ENCODE data around the gene MED25. TPM values are rescaled to one million over a fixed set of nuclear protein-coding genes. Genes with fewer than 3 reads are reported as not detected.

MED25 gene
- total RNA-seq, 3 donors from 2014 or later (not counting 1 experiment from before 2014, with no cell fraction given), result 64.2 to 132 (median 69.5) TPM

GRCh38 chr19:49864890-49865289 lies 46.8 kb downstream of the MED25 start:
- H3K4me3 ChIP-seq (ENCODE audit: low read length), result no peak overlapping the region

GRCh38 chr19:49866933-49867782 lies 49.1 kb downstream of the MED25 start, which contains the start of gene PNKP:
PNKP (minus strand) TSS chr19:49867576; CDS start chr19:49867204, 372 bp downstream.
- peak; percentile 81 to 94 for DNase-seq
- H3K27ac Mint-ChIP-seq, result no peak within 1 kb of the TSS
- H3K9me3 ChIP-seq (ENCODE audit: control insufficient read depth, insufficient read depth, low read length), result no peaks in the 10 kb centered on the region
- intact Hi-C loops (cut with micrococcal nuclease), result loop anchor here (1.0 to 5.0 kb wide), 4 partner anchors 14 to 190 kb away; partner anchors contain the start of genes AP2A1 and PRMT1
- H3K4me1 ChIP-seq (ENCODE audit: control insufficient read depth, insufficient read depth, low read length), result peaks cover 51% of the 10 kb centered on the region
- peaks cover 25% of the 10 kb centered on the region for H3K36me3 ChIP-seq (ENCODE audit: control insufficient read depth, insufficient read depth, low read length)
- no peaks in the 10 kb centered on the region for H3K36me3 Mint-ChIP-seq
- H3K27me3 Mint-ChIP-seq (ENCODE audit: low read depth in 2 of 2), result no peaks in the 10 kb centered on the region
- H3K4me3 ChIP-seq (ENCODE audit: low read length), result peak within 1 kb of the TSS; percentile 81
- TF ChIP-seq, protein P1, sequence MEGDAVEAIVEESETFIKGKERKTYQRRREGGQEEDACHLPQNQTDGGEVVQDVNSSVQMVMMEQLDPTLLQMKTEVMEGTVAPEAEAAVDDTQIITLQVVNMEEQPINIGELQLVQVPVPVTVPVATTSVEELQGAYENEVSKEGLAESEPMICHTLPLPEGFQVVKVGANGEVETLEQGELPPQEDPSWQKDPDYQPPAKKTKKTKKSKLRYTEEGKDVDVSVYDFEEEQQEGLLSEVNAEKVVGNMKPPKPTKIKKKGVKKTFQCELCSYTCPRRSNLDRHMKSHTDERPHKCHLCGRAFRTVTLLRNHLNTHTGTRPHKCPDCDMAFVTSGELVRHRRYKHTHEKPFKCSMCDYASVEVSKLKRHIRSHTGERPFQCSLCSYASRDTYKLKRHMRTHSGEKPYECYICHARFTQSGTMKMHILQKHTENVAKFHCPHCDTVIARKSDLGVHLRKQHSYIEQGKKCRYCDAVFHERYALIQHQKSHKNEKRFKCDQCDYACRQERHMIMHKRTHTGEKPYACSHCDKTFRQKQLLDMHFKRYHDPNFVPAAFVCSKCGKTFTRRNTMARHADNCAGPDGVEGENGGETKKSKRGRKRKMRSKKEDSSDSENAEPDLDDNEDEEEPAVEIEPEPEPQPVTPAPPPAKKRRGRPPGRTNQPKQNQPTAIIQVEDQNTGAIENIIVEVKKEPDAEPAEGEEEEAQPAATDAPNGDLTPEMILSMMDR (IDR thresholded peaks at IDR 0.05), result no peak
- H3K9me3 Mint-ChIP-seq, result no peaks in the 10 kb centered on the region
- no peaks in the 10 kb centered on the region for H3K27me3 ChIP-seq (ENCODE audit: control insufficient read depth, insufficient read depth, low read length)
- H3K4me3 Mint-ChIP-seq, result peak within 1 kb of the TSS; percentile 99
- under 1% methylated on average over 65 of the region's 65 CpGs for WGBS (ENCODE audit: insufficient coverage)
- peak; percentile 53 to 74 (median 60) for ATAC-seq
- peaks cover 20 to 27% of the 10 kb centered on the region in 2 donors for H3K4me1 Mint-ChIP-seq
- peak within 1 kb of the TSS; percentile 98 for H3K27ac ChIP-seq (ENCODE audit: low read length)

More at GRCh38 chr19:49864890-49865289, 46.8 kb downstream of the MED25 start:
- Histone ChIP-seq H3K27ac (ENCODE audit: low read length) (no peak overlapping the region), H3K36me3 (ENCODE audit: control insufficient read depth, insufficient read depth, low read length) (peaks cover 35% of the 10 kb centered on the region), H3K9me3 (ENCODE audit: control insufficient read depth, insufficient read depth, low read length) (no peaks in the 10 kb centered on the region), H3K4me1 (ENCODE audit: control insufficient read depth, insufficient read depth, low read length) (peaks cover 40% of the 10 kb centered on the region), H3K27me3 (ENCODE audit: control insufficient read depth, insufficient read depth, low read length) (no peaks in the 10 kb centered on the region)
- 94% methylated on average over 13 of the region's 13 CpGs for WGBS (ENCODE audit: insufficient coverage)
- Mint-ChIP-seq H3K4me3 (no peak overlapping the region), H3K4me1 (peaks cover 14 to 20% of the 10 kb centered on the region in 2 donors), H3K27me3 (ENCODE audit: low read depth in 2 of 2) (no peaks in the 10 kb centered on the region), H3K27ac (no peak overlapping the region), H3K9me3 (no peaks in the 10 kb centered on the region), H3K36me3 (no peaks in the 10 kb centered on the region)
- intact Hi-C loops (cut with micrococcal nuclease), result loop anchor here (5.0 kb wide), 2 partner anchors 98 to 188 kb away; partner anchors contain the start of genes AP2A1 and PRMT1
- DNase-seq, result no peak
- no peak for ATAC-seq
- TF ChIP-seq, protein P1 (IDR thresholded peaks at IDR 0.05), result no peak

GRCh38 chr19:49869009-49869483 lies 51.0 kb downstream of the MED25 start:
- H3K9me3 Mint-ChIP-seq, result no peaks in the 10 kb centered on the region
- intact Hi-C loops (cut with micrococcal nuclease), result loop anchor here (1.0 to 5.0 kb wide), 3 partner anchors 8 to 192 kb away; partner anchors contain the start of genes AKT1S1, AP2A1, PRMT1 and TBC1D17
- peaks cover 20 to 22% of the 10 kb centered on the region in 2 donors for H3K4me1 Mint-ChIP-seq
- peaks cover 51% of the 10 kb centered on the region for H3K4me1 ChIP-seq (ENCODE audit: control insufficient read depth, insufficient read depth, low read length)
- H3K36me3 Mint-ChIP-seq, result no peaks in the 10 kb centered on the region
- H3K27me3 Mint-ChIP-seq (ENCODE audit: low read depth in 2 of 2), result no peaks in the 10 kb centered on the region
- H3K27ac Mint-ChIP-seq, result no peak overlapping the region
- H3K36me3 ChIP-seq (ENCODE audit: control insufficient read depth, insufficient read depth, low read length), result peaks cover 11% of the 10 kb centered on the region
- WGBS (ENCODE audit: insufficient coverage), result 5% methylated on average over 13 of the region's 15 CpGs
- DNase-seq (no peak), ATAC-seq (peak; percentile 0 to 2 (median 0))
- peak overlapping the region; percentile 35 for H3K4me3 Mint-ChIP-seq
- no peaks in the 10 kb centered on the region for H3K27me3 ChIP-seq (ENCODE audit: control insufficient read depth, insufficient read depth, low read length)
- TF ChIP-seq, protein P1 (IDR thresholded peaks at IDR 0.05), result no peak
- H3K27ac ChIP-seq (ENCODE audit: low read length), result peak overlapping the region; percentile 88
- no peaks in the 10 kb centered on the region for H3K9me3 ChIP-seq (ENCODE audit: control insufficient read depth, insufficient read depth, low read length)
- H3K4me3 ChIP-seq (ENCODE audit: low read length), result peak overlapping the region; percentile 26

Data from natural killer cell (primary cell).